OCI-LY7 (cell line): ENCODE results near the gene IMMT. TPM values are rescaled to one million over a fixed set of nuclear protein-coding genes. Genes with fewer than 3 reads are reported as not detected.

Experiments used
- BruUV-seq: library from RNA; stranded (reverse); fragments of 400-500 nt; replicated peaks from 2 replicates; lab custom pipeline; 2021; lab: Mats Ljungman, UMichigan
- CTCF ChIA-PET: fragments of 300-600 bp; sonication (Branson Sonifier 250); formaldehyde crosslinking; loops from one replicate; lab custom pipeline; 2022; ENCODE audit warnings: antibody characterized with exemption; ENCODE audit not compliant: unreplicated experiment; lab: Charles Lee
- POLR2A ChIA-PET: fragments of 300-600 bp; sonication (Branson Sonifier 250); formaldehyde crosslinking; loops from one replicate; lab custom pipeline; 2022; ENCODE audit warnings: antibody characterized with exemption; lab: Charles Lee
- DNase-seq: peaks from one replicate; pipeline ENCODE4 v3.0.0-alpha.2; 2015; ENCODE audit warnings: low spot score
- H2AFZ ChIP-seq: fragments of 200-600 bp; sonication (generic), shearing (Covaris generic); 2 replicates; pipeline ENCODE4 v1.6.1; 2014; ENCODE audit warnings: mild to moderate bottlenecking, antibody characterized with exemption, low read length, moderate library complexity
- H3K27ac ChIP-seq: fragments of 200-600 bp; sonication (generic); 2 replicates; pipeline ENCODE4 v1.5.1; 2014; ENCODE audit warnings: mixed run types, low read depth, mild to moderate bottlenecking, moderate library complexity, low read length, inconsistent platforms; ENCODE audit not compliant: poor library complexity, severe bottlenecking
- H3K36me3 ChIP-seq: fragments of 200-600 bp; sonication (generic); 2 replicates; pipeline ENCODE4 v1.6.1; 2014; ENCODE audit warnings: mild to moderate bottlenecking, antibody characterized with exemption, low read length, moderate library complexity, mixed read lengths; ENCODE audit not compliant: insufficient read depth
- H3K4me1 ChIP-seq: fragments of 200-600 bp; sonication (generic); 2 replicates; pipeline ENCODE4 v1.5.1; 2014; ENCODE audit warnings: mild to moderate bottlenecking, low read length; ENCODE audit not compliant: insufficient read depth, poor library complexity, severe bottlenecking
- H3K4me2 ChIP-seq: fragments of 200-600 bp; sonication (generic); 2 replicates; pipeline ENCODE4 v1.6.1; 2014; ENCODE audit warnings: mild to moderate bottlenecking, low read length
- H3K4me3 ChIP-seq: fragments of 200-600 bp; sonication (generic); 2 replicates; pipeline ENCODE4 v1.5.1; 2014; ENCODE audit warnings: mild to moderate bottlenecking, low read depth, low read length; ENCODE audit not compliant: poor library complexity, severe bottlenecking
- H3K79me2 ChIP-seq: fragments of 200-600 bp; sonication (generic); 2 replicates; pipeline ENCODE4 v1.6.1; 2016; ENCODE audit warnings: low read depth, mild to moderate bottlenecking, low read length, moderate library complexity, mixed read lengths; ENCODE audit not compliant: insufficient read depth
- H3K9me2 ChIP-seq: fragments of 200-600 bp; sonication (generic); 2 replicates; pipeline ENCODE4 v1.6.1; 2016; ENCODE audit warnings: mild to moderate bottlenecking, low read length, mixed read lengths; ENCODE audit not compliant: insufficient read depth
- H3K9me3 ChIP-seq: fragments of 200-600 bp; sonication (generic); 2 replicates; pipeline ENCODE4 v1.6.1; 2014; ENCODE audit warnings: mild to moderate bottlenecking, mixed run types, low read length, mixed read lengths
- H4K20me1 ChIP-seq: fragments of 200-600 bp; sonication (generic); 2 replicates; pipeline ENCODE4 v1.6.1; 2014; ENCODE audit warnings: mild to moderate bottlenecking, antibody characterized with exemption, low read length, moderate library complexity, mixed read lengths; ENCODE audit not compliant: insufficient read depth
- EZH2phosphoT487 ChIP-seq: fragments of 200-600 bp; sonication (generic); IDR thresholded peaks from 2 replicates; pipeline ENCODE4 v1.6.1; 2018; ENCODE audit warnings: low read depth, borderline replicate concordance, mild to moderate bottlenecking, mixed run types, antibody characterized with exemption, low read length, moderate library complexity, mixed read lengths
- intact Hi-C: fragments of 100-400 bp; cut with micrococcal nuclease; formaldehyde crosslinking; loops from one replicate; pipeline ENCODE4 v1.10.0; 2022; ENCODE audit not compliant: unreplicated experiment
- total RNA-seq, 2 experiments: library from RNA; depleted of rRNA in 1 of 2; stranded (reverse); fragments of >200 nt in 1 of 2; shearing (Covaris generic) in 1 of 2; gene quantifications; 2 replicates each; pipeline ENCODE4 v1.2.3, GENCODE V29; 2014 to 2022
- TF ChIP-seq, protein P1 (sequence below): fragments of 200-600 bp; sonication (generic); conservative IDR thresholded peaks from 2 replicates; pipeline ENCODE4 v1.5.1; 2014; ENCODE audit warnings: mild to moderate bottlenecking, antibody characterized with exemption, low read length, moderate library complexity, mixed read lengths

Gene IMMT
- total RNA-seq, 2 experiments from 2014 or later: 77.3 to 128 TPM

DNA sequence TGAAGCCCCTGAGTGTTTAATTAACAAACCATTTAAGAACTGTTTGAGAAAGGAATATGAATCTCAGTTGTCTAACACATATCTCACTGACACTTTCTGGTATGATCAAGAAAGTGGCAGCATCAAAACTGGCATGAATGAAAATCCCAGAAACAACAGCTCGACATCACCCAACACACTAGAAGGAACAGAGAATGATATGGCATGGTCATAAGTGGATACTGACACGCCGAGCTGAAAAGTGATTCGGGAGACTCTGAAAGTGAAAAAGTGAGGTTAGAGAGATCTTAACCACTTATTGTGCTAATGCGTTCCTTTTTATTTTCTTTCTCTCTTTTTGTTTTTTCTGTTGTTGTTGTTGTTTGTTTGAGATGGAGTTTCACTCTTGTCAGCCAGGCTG, 41.9 kb upstream of the IMMT start:
- Histone ChIP-seq H2AFZ (no peak overlapping the region), H3K4me1 (peaks cover 48% of the 10 kb centered on the region), H3K36me3 (no peaks in the 10 kb centered on the region), H3K9me3 (no peaks in the 10 kb centered on the region), H4K20me1 (no peaks in the 10 kb centered on the region), H3K79me2 (no peaks in the 10 kb centered on the region), H3K4me3 (no peak overlapping the region), H3K27ac (no peak overlapping the region), H3K4me2 (no peak overlapping the region), H3K9me2 (no peaks in the 10 kb centered on the region)
- ChIA-PET POLR2A (interaction anchor here (0.5 to 1.6 kb wide), 2 partner anchors 12 to 309 kb away, joined by 4 read pairs; no protein-coding TSS in a partner anchor), CTCF (no interaction called here)
- no peak for DNase-seq
- intact Hi-C loops: no loop called here
- no peak for TF ChIP-seq EZH2phosphoT487
- TF ChIP-seq, protein P1, sequence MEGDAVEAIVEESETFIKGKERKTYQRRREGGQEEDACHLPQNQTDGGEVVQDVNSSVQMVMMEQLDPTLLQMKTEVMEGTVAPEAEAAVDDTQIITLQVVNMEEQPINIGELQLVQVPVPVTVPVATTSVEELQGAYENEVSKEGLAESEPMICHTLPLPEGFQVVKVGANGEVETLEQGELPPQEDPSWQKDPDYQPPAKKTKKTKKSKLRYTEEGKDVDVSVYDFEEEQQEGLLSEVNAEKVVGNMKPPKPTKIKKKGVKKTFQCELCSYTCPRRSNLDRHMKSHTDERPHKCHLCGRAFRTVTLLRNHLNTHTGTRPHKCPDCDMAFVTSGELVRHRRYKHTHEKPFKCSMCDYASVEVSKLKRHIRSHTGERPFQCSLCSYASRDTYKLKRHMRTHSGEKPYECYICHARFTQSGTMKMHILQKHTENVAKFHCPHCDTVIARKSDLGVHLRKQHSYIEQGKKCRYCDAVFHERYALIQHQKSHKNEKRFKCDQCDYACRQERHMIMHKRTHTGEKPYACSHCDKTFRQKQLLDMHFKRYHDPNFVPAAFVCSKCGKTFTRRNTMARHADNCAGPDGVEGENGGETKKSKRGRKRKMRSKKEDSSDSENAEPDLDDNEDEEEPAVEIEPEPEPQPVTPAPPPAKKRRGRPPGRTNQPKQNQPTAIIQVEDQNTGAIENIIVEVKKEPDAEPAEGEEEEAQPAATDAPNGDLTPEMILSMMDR: no peak
- no TSS peak for BruUV-seq

DNA sequence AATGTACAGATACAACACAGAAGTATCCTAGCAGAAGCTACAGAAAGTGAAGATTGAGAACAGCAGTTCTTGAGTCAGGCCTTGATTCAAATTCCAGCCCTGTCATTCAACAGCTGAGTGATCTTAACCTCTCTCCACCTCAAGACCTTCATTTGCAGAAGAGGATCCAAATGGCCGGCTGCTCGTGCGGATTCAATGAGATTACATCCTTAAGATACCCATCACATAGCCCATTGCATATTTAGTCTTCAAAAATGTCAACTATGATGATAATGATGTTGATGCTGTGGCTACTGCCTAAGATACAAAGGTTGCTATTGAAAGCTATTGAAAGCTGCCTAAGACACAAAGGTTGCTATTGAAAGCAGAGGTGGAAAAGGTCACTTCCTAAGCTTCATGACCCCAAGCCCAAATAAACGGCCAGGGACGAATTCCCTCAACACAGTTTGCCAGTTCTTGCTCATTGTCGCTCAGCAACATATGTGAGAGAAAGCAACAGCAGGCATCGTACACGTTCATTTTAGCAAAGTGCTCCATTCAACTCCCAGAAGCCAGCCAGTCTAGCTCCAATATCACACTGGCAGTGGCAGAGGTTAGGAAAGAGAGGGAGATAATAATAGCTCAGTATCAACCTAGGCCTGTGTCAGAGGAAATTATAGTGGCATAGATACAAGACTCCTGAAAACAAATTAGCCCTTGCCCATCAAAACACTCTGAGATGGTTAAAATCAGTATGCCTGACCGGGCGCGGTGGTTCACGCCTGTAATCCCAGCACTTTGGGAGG, 40.1 kb upstream of the IMMT start:
- Histone ChIP-seq H3K79me2 (no peaks in the 10 kb centered on the region), H3K36me3 (no peaks in the 10 kb centered on the region), H3K4me2 (no peak overlapping the region), H4K20me1 (no peaks in the 10 kb centered on the region), H3K9me3 (no peaks in the 10 kb centered on the region), H2AFZ (no peak overlapping the region), H3K9me2 (no peaks in the 10 kb centered on the region), H3K4me3 (no peak overlapping the region), H3K4me1 (peaks cover 30% of the 10 kb centered on the region), H3K27ac (no peak overlapping the region)
- ChIA-PET POLR2A (interaction anchor here (1.1 kb wide), 1 partner anchor 14 kb away, joined by 6 read pairs; no protein-coding TSS in a partner anchor), CTCF (no interaction called here)
- DNase-seq: no peak
- intact Hi-C loops: no loop called here
- BruUV-seq: no TSS peak
- no peak for TF ChIP-seq EZH2phosphoT487
- TF ChIP-seq, protein P1: no peak

DNA sequence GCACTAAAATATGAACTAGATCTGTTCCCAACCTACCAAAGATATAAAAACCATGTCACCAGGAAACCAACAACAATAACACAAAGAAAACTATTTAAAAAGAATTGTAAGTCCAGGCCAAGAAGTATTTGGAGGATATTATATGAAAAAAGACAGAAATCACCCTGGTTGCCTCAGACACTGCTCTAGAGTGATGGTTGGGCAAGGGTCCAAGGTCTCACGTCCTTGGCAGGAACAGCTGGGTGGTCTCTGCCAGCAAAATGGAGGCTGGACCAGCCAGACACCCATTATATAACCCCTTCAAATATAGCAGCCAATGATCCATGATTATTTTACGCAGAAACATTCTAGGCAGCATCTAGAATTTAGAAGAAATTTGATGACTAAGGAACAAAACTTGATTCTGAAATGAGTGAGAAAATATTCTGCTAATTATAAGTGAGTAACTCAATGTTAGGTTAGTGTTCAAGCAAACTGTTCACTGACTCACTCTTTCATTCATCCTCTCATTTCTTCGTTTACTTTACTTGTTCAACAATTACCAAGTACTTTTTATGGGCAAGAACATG, 39.4 kb upstream of the IMMT start:
- POLR2A ChIA-PET: interaction anchor here (1.1 kb wide), 1 partner anchor 13 kb away, joined by 6 read pairs; no protein-coding TSS in a partner anchor
- no peak overlapping the region for H3K4me2 ChIP-seq

More for the DNA sequence above, 39.4 kb upstream of the IMMT start:
- H3K27ac ChIP-seq: no peak overlapping the region
- H2AFZ ChIP-seq: no peak overlapping the region
- H3K36me3 ChIP-seq: no peaks in the 10 kb centered on the region
- no peak for DNase-seq
- TF ChIP-seq EZH2phosphoT487: no peak
- TF ChIP-seq, protein P1: no peak
- no peaks in the 10 kb centered on the region for H3K9me3 ChIP-seq
- H3K4me1 ChIP-seq: peaks cover 30% of the 10 kb centered on the region
- no peak overlapping the region for H3K4me3 ChIP-seq
- intact Hi-C loops: no loop called here
- H3K79me2 ChIP-seq: no peaks in the 10 kb centered on the region
- CTCF ChIA-PET: no interaction called here
- no TSS peak for BruUV-seq
- H3K9me2 ChIP-seq: no peaks in the 10 kb centered on the region
- H4K20me1 ChIP-seq: no peaks in the 10 kb centered on the region
